ENCODE results near the gene KIDINS220. TPM values are rescaled to one million over a fixed set of nuclear protein-coding genes. Genes with fewer than 3 reads are reported as not detected.

KIDINS220 gene
- total and polyA plus RNA-seq, 2 of the 13 experiments (the other 11 are each of a cell fraction or from before 2014, with no cell fraction given): 25.2 to 32.3 TPM

- TF ChIP-seq ZNF580 (CRISPR knock-in tag; IDR thresholded peaks at IDR 0.05; ENCODE audit: borderline replicate concordance, low read depth) (peak; percentile 98), RARA (CRISPR knock-in tag; IDR thresholded peaks at IDR 0.05) (peak; percentile 71), MIXL1 (CRISPR knock-in tag; IDR thresholded peaks at IDR 0.05) (peak; percentile 93), ZNF367 (CRISPR knock-in tag; IDR thresholded peaks at IDR 0.05; ENCODE audit: borderline replicate concordance) (no peak; the same call in 1 of the 2 replicates), ZNF772 (CRISPR knock-in tag; IDR thresholded peaks at IDR 0.05) (peak; percentile 99), ZNF557 (CRISPR knock-in tag; IDR thresholded peaks at IDR 0.05) (peak; percentile 75; the same call in 1 of the 2 replicates), TAF1 (CRISPR knock-in tag; IDR thresholded peaks at IDR 0.05) (peak; percentile 100), BORCS8-MEF2B (CRISPR knock-in tag; IDR thresholded peaks at IDR 0.05) (peak; percentile 84), FIP1L1 (IDR thresholded peaks at IDR 0.05; ENCODE audit: borderline replicate concordance, insufficient read depth, low read depth, low read length) (no peak), EHMT2 (IDR thresholded peaks at IDR 0.05; ENCODE audit: borderline replicate concordance, low read depth, low read length) (no peak), ZMAT3 (CRISPR knock-in tag; conservative IDR thresholded peaks at IDR 0.05) (peak; percentile 97), MTF2 (CRISPR knock-in tag; IDR thresholded peaks at IDR 0.05; ENCODE audit: borderline replicate concordance) (no peak), YY1 (IDR thresholded peaks at IDR 0.05; ENCODE audit: insufficient read depth, insufficient replicate concordance, low read depth, low read length) (peak; percentile 85), ARNT2 (CRISPR knock-in tag; IDR thresholded peaks at IDR 0.05; ENCODE audit: low read depth) (peak; percentile 83; the same call in 1 of the 2 replicates), ZNF572 (CRISPR knock-in tag; IDR thresholded peaks at IDR 0.05) (no peak; the same call in 1 of the 2 replicates), ZBTB42 (CRISPR knock-in tag; IDR thresholded peaks at IDR 0.05) (peak; percentile 92), ZSCAN9 (CRISPR knock-in tag; IDR thresholded peaks at IDR 0.05; ENCODE audit: borderline replicate concordance) (peak; percentile 96; the same call in 1 of the 2 replicates), TEF (CRISPR knock-in tag; IDR thresholded peaks at IDR 0.05) (peak; percentile 89; the same call in 1 of the 2 replicates), SIX4 (CRISPR knock-in tag; IDR thresholded peaks at IDR 0.05) (peak; percentile 69), FOXA1 (IDR thresholded peaks at IDR 0.05) (no peak), FOXA1 (CRISPR knock-in tag; IDR thresholded peaks at IDR 0.05) (peak; percentile 37), ZNF710 (CRISPR knock-in tag; IDR thresholded peaks at IDR 0.05; ENCODE audit: borderline replicate concordance) (peak; percentile 76; the same call in 1 of the 2 replicates), MTA3 (CRISPR knock-in tag; IDR thresholded peaks at IDR 0.05) (no peak), ASH2L (IDR thresholded peaks at IDR 0.05; ENCODE audit: insufficient read length, low read depth, low read length) (no peak), CREM (IDR thresholded peaks at IDR 0.05) (peak; percentile 33), CREM (CRISPR knock-in tag; IDR thresholded peaks at IDR 0.05) (peak; percentile 51; the same call in 1 of the 2 replicates), CAMTA2 (CRISPR knock-in tag; IDR thresholded peaks at IDR 0.05; ENCODE audit: borderline replicate concordance) (peak; percentile 73; the same call in 1 of the 2 replicates)
Observed at GRCh38 chr2:8681786-8682692, 155.4 kb downstream of the KIDINS220 start, which contains the start of gene ID2 (continued).

Data from HepG2 (cell line).